Measurements from ENCODE around the gene ASB6.

- no peak for TF ChIP-seq EZH2 (IDR thresholded peaks at IDR 0.05; ENCODE audit: insufficient read depth, poor library complexity, severe bottlenecking)
- TF ChIP-seq EZH2phosphoT487 (IDR thresholded peaks at IDR 0.05; ENCODE audit: insufficient read depth, low read depth): no peak
Observed at GRCh38 chr9:129628709-129629108, 13.2 kb downstream of the ASB6 start.
